ENCODE measurements around the gene ATP2A2.
A peak's percentile ranks its signal among the peaks of the same experiment; 100 is the strongest.

ATP2A2 gene

DNA sequence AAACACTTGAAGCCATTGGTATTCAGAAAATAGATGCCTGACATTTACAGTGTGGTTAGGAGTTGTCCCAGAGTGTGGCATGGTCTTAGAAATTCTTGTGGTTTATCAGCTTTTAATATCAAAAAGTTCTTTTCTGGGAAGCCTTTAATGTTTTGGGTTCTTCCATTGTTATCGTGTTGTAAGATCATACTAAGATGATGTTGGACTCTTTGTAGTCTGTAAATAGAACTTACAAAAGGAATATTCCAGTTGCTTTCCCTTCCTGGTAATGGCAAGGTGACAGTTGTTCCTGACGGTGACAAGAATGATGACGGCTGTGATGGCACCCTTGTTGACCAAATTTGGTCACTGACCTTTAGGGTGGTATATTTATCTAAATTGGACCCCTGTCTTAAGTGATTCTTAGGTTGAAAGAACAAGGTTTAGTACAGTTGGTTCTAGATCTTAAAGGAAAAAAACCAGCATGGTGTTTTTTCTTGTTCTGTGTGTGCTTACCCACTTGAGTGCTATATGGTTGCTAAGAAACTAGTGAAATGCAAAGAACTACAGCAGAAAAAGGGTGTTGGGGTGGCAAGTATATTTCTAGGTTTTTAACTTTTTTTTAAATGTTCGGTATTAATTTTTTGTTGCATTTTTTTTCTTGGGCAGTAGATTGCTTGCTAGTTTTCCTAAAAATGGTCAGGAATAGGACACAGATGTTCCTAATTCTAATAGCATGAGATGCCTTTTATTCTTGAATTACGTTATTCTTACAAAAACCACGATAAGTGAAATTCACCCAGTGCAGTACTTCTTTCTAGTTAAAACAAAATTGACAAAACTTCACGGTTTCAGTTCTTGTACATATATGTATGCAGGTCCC, 2.1 kb downstream of the ATP2A2 start:
- TF ChIP-seq, protein P1, sequence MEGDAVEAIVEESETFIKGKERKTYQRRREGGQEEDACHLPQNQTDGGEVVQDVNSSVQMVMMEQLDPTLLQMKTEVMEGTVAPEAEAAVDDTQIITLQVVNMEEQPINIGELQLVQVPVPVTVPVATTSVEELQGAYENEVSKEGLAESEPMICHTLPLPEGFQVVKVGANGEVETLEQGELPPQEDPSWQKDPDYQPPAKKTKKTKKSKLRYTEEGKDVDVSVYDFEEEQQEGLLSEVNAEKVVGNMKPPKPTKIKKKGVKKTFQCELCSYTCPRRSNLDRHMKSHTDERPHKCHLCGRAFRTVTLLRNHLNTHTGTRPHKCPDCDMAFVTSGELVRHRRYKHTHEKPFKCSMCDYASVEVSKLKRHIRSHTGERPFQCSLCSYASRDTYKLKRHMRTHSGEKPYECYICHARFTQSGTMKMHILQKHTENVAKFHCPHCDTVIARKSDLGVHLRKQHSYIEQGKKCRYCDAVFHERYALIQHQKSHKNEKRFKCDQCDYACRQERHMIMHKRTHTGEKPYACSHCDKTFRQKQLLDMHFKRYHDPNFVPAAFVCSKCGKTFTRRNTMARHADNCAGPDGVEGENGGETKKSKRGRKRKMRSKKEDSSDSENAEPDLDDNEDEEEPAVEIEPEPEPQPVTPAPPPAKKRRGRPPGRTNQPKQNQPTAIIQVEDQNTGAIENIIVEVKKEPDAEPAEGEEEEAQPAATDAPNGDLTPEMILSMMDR (conservative IDR thresholded peaks at IDR 0.05) = no peak
- H3K27ac ChIP-seq = peak overlapping the region; percentile 97

DNA sequence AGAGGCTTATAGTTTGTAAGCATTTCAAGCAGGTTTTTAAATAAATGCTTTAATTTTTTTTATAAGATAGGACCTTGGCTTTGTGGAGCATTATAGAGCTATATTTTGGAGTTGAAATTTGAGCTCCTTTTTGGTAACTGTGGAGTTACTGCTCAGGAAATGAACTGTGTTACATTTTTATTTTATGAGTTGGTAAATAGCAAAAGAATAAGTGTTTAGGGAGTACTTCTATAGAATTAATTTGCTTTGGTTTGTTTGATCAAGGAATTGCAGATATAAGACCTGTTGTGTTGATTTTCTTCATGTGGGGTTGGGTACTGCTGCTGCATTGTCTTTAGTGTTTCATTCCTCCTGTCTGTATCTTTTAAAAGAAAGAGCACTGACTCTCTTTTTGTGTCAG, 3.5 kb downstream of the ATP2A2 start:
- peak overlapping the region; percentile 97; the same call in 1 of the 2 replicates for H3K27ac ChIP-seq
- TF ChIP-seq, protein P1 (conservative IDR thresholded peaks at IDR 0.05) = no peak

DNA sequence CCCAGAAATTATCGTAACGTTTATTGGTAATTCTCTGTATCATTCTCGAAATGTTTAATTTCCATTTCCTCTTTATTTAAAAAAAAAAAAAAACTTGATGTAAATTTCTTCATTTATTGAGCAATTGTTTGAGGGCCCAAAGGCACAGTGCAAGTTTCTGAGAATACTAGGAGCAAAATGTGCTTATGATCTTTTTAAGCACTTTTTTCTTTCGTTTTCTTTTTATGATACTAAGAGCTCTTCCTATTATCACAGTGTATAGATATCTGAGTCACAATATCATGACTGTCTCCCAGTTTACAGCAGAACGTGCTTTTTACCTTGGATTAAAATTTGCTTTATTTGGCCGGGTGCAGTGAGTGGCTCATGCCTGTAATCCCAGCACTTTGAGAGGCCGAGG, 5.6 kb downstream of the ATP2A2 start:
- peak overlapping the region; percentile 0; the same call in 1 of the 2 replicates for H3K27ac ChIP-seq
- TF ChIP-seq, protein P1 (conservative IDR thresholded peaks at IDR 0.05) = no peak

DNA sequence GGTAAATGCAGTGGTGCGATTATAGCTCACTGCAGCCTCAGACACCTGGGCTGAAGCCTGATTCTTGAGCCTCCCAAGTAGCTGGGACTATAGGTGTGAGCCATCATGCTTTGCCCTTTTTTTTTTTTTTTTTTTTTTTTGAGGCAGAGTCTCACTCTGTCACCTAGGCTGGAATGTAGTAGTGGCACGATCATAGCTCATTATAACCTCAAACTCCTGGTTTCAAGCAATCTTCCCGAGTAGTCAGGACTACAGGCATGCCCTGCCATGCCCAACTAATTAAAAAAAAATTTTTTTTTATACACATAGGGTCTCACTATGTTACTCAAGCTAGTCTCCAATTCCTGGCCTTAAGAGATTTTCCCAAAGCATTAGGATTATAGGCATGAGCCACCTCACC, 6.9 kb downstream of the ATP2A2 start:
- TF ChIP-seq, protein P1 (conservative IDR thresholded peaks at IDR 0.05) = no peak
- peak overlapping the region; percentile 33 for H3K27ac ChIP-seq

DNA sequence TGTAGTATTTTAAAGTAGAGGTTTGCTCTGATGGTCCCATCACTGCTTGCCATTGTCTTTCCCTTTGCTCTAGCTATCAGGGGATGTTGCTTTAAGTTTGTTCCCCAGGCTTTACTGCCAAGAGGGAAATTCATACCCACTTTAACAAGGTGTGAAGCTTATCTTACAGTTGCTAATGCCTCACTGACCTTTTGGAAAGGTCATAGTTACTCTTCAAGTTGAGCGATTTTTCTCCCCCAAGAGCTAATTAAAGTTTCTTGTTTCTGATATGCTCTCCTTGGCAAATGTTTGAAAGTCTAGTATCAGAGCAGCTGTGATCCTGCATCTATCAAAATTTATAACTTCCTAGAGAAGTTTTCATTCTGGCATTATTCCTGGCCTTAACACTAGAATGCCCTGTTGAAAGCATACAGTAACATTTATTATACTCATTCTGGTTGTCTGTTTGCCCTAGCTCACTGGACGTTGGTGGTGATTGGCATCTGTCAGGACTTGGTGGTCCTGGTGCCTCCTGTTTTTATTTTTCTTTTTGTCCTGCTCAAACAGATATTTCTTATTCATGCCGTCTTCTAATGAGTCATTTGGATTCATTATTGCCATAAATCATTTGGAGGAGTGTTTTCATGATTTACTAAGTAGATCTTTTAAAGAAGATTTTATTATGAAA, 8.1 kb downstream of the ATP2A2 start:
- H3K27ac ChIP-seq = peak overlapping the region; percentile 33
- TF ChIP-seq, protein P1 (conservative IDR thresholded peaks at IDR 0.05) = no peak

DNA sequence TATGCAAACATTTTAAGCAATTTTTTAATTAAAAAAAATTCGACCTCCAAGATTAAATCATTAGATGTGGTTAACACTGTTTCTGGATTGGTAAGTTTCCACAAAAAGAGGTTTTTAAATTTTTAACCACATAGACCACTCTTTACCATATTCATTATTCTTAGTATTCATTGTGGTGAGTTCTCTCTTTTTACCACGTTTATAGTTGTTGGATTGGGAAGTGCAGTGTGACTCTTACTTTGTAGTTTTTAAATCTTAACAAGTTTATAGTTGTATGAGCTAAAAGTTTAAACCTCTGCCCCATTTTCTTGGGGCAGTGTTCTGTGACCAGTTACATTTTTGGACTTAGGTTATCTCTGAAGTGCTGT, 8.6 kb downstream of the ATP2A2 start:
- H3K27ac ChIP-seq = no peak overlapping the region; the same call in 1 of the 2 replicates
- TF ChIP-seq, protein P1 (conservative IDR thresholded peaks at IDR 0.05) = no peak

DNA sequence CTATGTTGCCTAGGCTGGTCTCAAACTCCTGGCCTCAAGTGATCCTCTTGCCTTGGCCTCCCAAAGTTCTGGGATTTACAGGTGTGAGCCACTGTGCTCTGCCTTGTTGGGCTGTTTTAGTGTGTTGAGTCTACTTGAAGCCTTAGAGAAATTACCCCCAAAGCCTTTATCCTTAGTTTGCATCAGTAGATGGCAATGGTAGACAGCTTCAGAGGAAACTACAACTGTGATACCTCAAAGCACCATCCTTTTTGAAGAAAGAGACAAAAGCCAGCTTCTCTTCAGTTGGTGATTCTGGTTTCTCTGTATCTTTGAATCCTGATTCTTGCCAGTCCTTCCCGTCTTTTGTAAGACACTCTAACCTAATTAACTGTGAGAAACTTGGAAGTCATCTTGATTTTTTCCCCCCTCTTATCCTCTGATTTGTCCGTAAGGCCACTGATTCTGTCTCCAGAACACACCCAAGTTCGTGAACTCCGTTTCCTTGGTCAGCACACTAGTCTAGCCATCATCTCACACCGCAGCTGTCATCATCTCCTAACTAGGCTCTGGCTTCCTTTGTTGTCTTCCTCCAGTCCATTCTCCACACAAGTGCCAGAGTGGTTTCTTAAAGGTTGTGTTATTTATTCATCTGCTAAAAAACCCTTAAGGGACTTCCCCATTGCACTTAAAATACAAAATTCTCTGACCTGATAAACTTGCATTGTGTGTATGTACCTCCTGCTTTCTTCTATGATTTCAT, 20.2 kb downstream of the ATP2A2 start:
- TF ChIP-seq, protein P1 (conservative IDR thresholded peaks at IDR 0.05) = no peak
- no peak overlapping the region for H3K27ac ChIP-seq
